ENCODE measurements around the gene SNX9.
"Not testable (repeated sequence)": the region's sequence is repeated elsewhere in the genome, so short reads cannot be mapped to it uniquely, and the experiment has no call there.

The SNX9 gene

GRCh38 chr6:157832250-157832967 is 9.4 kb downstream of the SNX9 start:
- DNase-seq: no peak

DNA sequence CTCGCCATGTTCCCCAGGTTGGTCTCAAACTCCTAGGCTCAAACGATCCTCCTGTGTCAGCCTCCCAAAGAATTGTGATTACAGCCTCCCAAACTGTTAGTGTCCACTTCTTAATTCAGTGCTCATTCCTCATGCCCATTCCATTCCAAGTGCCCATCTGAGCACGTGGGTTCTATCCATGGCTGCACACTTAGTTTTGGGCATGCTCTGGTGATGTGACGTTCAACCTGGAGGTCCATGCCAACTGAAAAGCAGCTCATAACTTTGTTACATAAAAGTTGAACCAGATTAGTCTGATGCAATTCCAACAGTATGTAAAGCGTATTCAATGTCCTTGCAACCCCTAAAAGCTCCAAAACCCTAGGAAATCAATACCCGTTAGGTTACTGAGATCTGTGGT is 11.5 kb downstream of the SNX9 start:
- no peak for DNase-seq

GRCh38 chr6:157838718-157839430 is 15.8 kb downstream of the SNX9 start:
- DNase-seq: no peak

- DNase-seq: no peak
Measured at GRCh38 chr6:157839606-157840005, 16.6 kb downstream of the SNX9 start.

DNA sequence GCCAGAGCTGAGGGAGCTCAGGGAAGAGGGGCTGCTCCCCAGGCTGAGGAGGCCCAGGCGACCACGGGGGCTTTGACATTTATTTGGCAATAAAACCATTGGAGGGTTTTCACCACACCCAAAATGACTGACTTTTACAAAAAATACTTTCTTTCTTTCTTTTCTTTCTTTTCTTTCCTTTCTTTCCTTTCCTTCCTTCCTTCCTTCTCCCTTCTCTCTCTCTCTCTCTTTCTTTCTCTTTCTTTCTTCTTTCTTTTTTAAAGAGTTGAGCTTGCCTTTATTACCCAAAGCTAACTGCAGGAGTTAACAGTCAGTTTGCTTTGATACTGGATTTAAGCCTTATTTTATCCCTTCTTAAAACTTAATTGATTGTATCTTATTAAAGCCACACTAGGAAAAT is 17.2 kb downstream of the SNX9 start:
- no peak for DNase-seq

DNA sequence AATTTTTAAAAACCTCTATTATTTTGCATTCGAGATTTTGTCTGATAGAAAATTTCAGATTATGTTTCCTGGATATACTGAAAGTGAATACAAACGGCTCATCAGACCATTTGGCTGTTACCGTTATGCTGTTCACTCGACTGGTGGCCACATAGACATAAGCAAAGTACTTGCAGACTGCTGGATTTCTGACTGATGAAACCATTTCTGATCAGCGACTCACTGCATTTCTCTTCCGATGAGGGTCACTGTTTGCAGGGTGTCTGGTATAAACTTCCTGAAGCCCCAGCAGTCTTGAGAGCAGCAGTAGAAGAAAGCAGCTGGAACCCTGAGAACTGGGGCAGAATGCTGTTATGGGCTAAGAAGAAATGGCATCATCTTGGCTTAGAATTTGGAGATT is 17.7 kb downstream of the SNX9 start:
- DNase-seq: no peak

DNA sequence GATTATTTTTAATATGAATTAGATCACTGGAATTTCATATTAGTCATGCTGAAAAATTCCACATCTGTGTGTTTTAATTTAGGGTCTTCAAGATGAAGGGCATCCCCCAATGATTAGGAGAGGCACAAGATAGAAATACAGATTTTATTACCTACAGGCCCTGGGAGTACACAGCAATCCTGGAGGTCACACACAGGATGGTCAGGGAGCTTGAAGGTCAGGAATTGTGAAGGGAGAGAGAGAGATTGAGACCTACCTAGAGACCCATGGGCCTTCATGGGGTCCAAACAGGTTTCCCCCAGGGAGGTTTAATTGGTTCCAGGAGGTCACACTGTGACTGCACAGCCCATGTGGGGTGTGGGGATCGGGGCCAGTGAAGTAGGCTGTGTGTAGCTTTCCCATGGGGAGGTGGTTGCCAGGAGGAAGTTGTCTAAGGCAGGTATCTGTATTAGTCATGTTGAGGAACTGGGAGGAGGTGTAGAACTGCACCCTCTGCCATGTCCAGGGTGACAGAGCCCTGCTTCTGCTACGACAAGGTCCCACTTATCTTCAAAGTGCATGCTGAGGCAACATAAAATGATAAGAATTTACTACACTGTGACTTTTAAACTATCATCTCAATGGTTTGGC is 18.3 kb downstream of the SNX9 start:
- DNase-seq: no peak

DNA sequence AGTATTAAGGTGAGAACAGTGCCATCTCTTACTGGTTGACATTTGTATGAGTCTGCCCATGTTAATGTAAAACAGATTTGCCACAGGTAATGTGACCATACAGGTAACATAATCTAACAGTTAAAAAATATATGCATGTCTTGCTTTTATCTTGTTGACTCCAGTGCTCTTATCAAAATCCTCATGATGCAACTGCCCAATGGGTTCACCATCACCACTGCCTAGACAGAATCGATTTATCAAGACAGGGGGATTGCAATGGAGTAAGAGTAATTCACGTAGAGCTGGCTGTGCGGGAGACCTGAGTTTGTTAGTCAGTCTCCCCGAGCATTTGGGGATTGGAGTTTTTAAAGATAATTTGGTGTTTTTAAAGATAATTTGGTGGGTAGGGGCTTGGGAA is 19.2 kb downstream of the SNX9 start:
- DNase-seq: no peak

DNA sequence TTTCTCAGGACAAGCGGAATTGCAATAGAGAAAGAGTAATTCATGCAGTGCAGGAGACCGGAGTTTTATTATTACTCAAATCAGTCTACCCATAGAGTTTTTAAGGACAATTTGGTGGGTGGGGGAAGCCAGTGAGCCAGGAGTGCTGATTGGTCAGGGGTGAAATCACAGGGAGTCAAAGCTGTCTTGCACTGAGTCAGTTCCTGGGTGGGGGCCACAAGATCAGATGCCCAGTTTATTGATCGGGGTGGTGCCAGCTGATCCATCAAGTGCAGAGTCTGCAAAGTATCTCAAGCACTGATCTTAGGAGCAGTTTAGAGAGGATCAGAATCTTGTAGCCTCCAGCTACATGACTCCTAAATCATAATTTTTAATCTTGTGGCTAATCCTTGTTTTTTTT is 21.1 kb downstream of the SNX9 start:
- not testable (repeated sequence) for DNase-seq

DNA sequence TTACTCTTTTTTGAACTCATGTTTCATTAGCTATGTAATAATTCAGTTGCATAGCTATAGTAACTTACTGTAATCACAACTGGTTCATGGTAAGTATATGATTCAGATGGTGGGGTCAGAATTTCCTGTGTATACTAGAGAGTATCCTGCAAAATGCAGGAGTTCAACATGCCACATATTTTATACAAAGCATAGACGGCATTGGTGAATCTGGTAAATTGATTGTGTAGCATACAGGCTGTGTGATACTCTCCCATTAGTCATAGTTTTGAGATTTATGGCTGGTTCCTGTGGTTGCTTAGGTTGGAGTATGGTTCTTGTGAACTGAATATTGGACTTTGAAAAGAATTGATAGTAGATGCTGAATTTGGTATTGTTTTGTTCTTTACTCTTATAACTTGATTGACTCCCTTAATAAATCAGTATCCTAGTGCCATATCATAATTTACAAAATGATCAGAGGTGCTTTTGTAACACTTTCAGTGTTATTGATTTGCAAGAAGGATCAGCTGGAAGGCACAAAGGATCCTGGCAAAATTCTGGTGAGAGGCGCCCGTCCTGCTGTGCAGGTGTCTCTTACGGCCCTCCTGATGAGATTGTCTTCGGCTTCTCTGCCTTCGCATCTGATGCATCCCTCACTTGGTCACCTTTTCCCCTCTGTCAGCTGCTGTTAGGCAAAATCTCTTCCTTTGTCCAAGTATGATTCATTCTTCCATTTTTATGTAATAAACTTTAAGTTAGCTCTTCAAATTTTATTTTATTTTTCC is 22.6 kb downstream of the SNX9 start:
- no peak for DNase-seq

GRCh38 chr6:157847846-157848245 is 24.8 kb downstream of the SNX9 start:
- no peak for DNase-seq

GRCh38 chr6:157848693-157849092 is 25.6 kb downstream of the SNX9 start:
- no peak for DNase-seq

DNA sequence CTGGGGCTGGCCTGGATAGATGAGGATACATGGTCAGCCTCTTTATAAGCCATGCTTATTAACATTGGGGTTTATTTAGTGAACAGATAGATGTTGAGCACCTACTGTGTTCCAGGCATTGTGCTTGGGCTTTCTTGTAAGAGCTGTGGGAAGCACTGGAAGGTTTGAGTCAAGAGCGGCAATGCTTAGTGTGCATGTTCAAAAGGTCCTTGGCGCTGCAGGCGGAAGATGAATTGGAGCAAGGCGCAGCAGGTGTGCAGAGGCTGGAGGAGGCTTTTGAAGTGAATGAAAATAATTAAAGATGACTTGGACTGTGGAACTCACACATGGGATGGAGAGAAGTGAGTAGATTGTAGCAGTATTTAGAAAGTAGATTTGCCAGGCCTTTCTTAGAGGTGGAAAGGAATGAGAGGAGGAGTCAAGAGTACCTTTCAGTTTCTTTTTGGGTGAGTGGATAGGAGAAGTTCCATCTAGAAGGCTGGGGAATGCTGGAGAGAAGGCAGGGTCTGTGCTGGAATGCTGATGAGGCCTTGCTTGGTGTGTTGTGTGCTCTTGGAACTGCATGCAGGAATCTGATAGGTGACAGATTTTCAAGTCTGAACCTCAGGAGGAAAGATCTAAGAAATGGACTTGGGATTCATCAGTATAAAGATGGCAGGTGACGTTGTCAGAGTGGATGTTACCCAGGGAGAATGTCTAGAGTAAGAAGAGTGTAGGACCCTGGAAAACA is 26.4 kb downstream of the SNX9 start:
- no peak for DNase-seq

GRCh38 chr6:157850030-157850429 is 27.0 kb downstream of the SNX9 start:
- no peak for DNase-seq

- DNase-seq: no peak
Measured at GRCh38 chr6:157853018-157853805, 30.2 kb downstream of the SNX9 start.

DNA sequence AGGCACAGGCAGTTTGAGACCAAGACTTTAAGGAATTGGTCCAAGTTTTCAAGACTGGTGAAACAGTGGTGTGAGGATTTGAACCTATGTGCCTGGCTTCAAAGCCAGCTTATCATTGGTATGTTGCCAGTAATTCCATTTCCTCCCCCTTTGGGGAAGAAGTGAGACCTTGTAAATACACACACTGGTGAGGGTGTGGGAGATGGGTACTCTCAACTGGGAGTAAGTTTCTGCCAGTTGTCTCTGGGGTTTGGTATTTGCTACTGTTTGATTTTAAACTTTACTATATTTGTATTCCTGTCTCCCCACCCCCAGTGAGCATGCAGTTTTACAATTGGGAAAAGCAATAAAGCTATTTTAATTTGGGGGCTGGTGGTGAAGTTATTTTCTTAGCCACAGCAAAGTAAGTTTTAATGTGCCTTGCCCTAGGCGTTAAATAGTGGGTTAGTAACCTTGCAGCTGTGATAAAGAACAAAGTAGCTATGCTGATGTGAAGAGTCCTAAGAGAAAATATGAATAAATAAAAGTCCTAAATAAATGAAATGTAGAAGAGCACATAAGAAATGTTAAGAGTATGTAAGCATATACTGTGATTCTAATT is 31.0 kb downstream of the SNX9 start:
- DNase-seq: no peak

- DNase-seq: no peak
Measured at GRCh38 chr6:157855325-157855724, 32.3 kb downstream of the SNX9 start.

DNA sequence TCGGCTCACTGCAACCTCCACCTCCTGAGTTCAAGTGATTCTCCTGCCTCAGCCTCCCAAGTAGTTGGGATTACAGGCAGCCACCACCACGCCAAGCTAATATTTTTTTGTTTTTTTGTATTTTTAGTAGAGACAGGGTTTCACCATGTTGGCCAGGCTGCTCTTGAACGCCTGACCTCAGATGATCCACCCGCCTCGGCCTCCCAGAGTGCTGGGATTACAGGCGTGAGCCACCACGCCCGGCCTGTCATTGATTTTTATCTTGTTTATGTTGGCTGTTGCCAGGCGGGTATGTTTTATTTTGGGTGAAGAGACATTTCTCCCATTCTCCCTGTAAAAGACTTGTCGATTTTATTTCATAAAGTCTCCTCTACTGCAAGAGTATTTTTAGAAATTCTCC is 32.8 kb downstream of the SNX9 start:
- DNase-seq: not testable (repeated sequence)

DNA sequence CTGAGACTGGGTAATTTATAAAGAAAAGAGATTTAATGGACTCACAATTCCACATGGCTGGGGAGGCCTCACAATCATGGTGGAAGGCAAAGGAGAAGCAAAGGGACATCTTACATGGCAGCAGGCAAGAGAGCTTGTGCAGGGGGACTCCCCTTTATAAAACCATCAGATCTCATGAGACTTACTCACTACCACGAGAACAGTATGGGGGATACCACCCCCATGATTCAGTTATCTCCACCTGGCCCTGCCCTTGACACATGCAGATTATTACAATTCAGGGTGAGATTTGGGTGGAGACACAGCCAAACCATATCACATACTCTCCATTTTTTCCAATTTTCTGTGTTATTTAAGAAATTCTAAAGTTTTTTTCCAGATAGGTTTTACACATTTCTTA is 35.6 kb downstream of the SNX9 start:
- DNase-seq: not testable (repeated sequence)

DNA sequence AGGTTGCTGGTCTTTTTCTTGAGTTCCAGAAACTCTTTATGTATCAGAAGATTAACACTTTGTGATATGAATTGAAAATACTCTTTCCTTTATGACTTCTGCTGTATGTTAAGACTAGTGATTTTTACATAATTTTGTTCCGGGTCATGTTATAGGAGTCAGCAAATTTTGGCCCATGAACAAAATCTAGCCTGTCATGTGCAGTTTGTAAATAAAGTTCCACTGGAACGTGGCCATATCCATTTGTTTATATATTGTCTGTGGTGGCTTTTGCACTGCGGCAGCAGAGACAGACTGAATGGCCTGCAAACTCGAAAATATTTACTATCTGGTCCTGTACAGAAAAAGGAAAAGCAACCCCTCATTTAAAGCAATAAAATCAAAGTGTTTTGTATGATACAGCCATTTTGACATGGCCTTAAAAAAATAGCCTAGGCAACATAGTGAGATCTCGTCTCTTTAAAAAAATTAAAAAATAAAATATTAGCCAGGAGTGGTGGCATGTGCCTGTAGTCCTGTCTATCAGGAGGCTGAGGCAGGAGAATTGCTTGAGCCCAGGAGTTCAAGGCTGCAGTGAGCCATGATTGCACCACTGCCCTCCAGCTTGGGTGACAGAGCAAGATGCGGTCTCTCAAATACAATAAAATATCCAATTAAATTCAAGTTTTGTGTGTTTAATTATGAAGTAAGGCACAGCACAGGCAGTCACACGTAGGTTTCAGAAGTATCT is 36.9 kb downstream of the SNX9 start:
- DNase-seq: no peak

DNA sequence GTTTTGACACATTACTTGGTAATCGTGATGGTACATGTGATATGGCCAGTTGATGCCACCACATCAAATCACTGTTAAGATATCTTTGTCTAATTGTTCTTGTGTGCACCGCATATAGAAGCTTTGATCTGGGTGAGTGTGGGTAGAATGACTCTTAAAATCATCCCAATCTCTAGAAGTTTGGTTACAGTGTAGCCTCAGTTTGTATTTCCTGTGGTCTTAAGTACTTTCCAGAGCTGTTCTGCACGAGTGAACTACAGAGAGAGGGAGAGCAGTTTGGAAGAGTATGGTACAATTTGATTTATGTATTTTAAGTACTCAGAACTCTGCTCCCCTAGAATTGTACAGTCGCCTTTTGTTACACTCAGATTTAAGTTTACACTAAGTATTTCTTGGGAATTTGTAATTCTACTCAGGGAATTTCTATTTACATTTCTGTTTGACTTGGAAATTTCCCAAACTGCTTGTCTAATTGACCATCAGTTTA is 37.5 kb downstream of the SNX9 start:
- DNase-seq: no peak
